GM12892 (cell line): ENCODE measurements around the gene KDM1B.

Experiments
- POLR2AphosphoS5 ChIP-seq: IDR thresholded peaks from 2 replicates; pipeline ENCODE4 v1.6.1; 2011; ENCODE audit warnings: low read depth, low read length, control low read depth
- TAF1 ChIP-seq: IDR thresholded peaks from 2 replicates; pipeline ENCODE4 v1.6.1; 2011; ENCODE audit warnings: low read depth, mild to moderate bottlenecking, control low read depth, low read length, borderline replicate concordance

GRCh38 chr6:18160911-18161310 is 5.7 kb downstream of the KDM1B start:
- no peak for TF ChIP-seq POLR2AphosphoS5
- TF ChIP-seq TAF1, result no peak
